Lung (tissue), 12 donors: ENCODE results near the gene COG6. TPM values are rescaled to one million over a fixed set of nuclear protein-coding genes. Genes with fewer than 3 reads are reported as not detected.

Experiments used
- ATAC-seq: fragments of 200-7000 bp; cut with Tn5 transposase; one replicate; pipeline ENCODE4 v1.9.1; 2020; ENCODE audit warnings: moderate number of reproducible peaks; ENCODE audit not compliant: insufficient read depth, low FRiP score
- DNase-seq, 3 donors: peaks; one replicate each; pipeline ENCODE4 v3.0.0-alpha.2; 2013 to 2017
- H3K27ac ChIP-seq, 2 donors: one replicate each; pipeline ENCODE4 v1.5.1; 2013; ENCODE audit warnings: mild to moderate bottlenecking in 2 of 2, moderate library complexity in 2 of 2, control low read depth in 1 of 2, inconsistent platforms in 1 of 2, low read depth in 1 of 2, low read length in 1 of 2
- H3K27me3 ChIP-seq, 3 donors: one replicate each; pipeline ENCODE4 v1.5.1; 2013; ENCODE audit warnings: low read length in 2 of 3; ENCODE audit not compliant: control insufficient read depth in 3 of 3, insufficient read depth in 3 of 3
- H3K36me3 ChIP-seq, 4 donors: one replicate each; pipeline ENCODE4 v1.5.1; 2013; ENCODE audit warnings: low read length in 4 of 4, mild to moderate bottlenecking in 1 of 4, moderate library complexity in 1 of 4; ENCODE audit not compliant: control insufficient read depth in 4 of 4, insufficient read depth in 4 of 4
- H3K4me1 ChIP-seq, 5 donors: one replicate each; pipeline ENCODE4 v1.5.1; 2013; ENCODE audit warnings: low read length in 5 of 5, mild to moderate bottlenecking in 2 of 5, moderate library complexity in 1 of 5; ENCODE audit not compliant: control insufficient read depth in 5 of 5, insufficient read depth in 5 of 5
- H3K4me3 ChIP-seq: one replicate; pipeline ENCODE4 v1.5.1; 2013; ENCODE audit warnings: mild to moderate bottlenecking, control low read depth, moderate library complexity
- H3K9ac ChIP-seq, 2 donors: one replicate each; pipeline ENCODE4 v1.5.1; 2013; ENCODE audit warnings: low read length in 2 of 2, control low read depth in 1 of 2; ENCODE audit not compliant: insufficient read depth in 1 of 2
- H3K9me3 ChIP-seq, 4 donors: one replicate each; pipeline ENCODE4 v1.5.1; 2013; ENCODE audit warnings: low read length in 3 of 4, mild to moderate bottlenecking in 1 of 4, moderate library complexity in 1 of 4; ENCODE audit not compliant: control insufficient read depth in 4 of 4, insufficient read depth in 3 of 4
- WGBS, 2 donors: extraction: QIAGEN DNeasy Blood & Tissue Kit; methylation state at CpG; one replicate each; pipeline ENCODE4 v1.1.7; 2013; 5-methylcytosine and 5-hydroxymethylcytosine counted together
- polyA plus RNA-seq, 2 donors: library from polyadenylated mRNA; stranded (reverse); fragments of 200-250 nt; gene quantifications; one replicate each; pipeline ENCODE4 v1.2.1, GENCODE V29; 2013
- total RNA-seq, 2 donors: library from RNA; depleted of rRNA in 1 of 2; stranded (reverse); fragments of >200 nt in 1 of 2; gene quantifications; one replicate each; pipeline ENCODE4 v1.2.1, GENCODE V29; 2014 to 2021
- TF ChIP-seq, protein P1 (sequence below): IDR thresholded peaks from 2 replicates; pipeline ENCODE4 v1.5.1; 2012; ENCODE audit warnings: mild to moderate bottlenecking; ENCODE audit errors: control extremely low read depth, extremely low read depth
- donor health status: control.
- donor health status: control.
- donor health status: Bipolar disorder and iron deficiency.
- donor health status: healthy.
- donor health status: DM: yes; HTN: yes; CAD: no.

COG6 gene
- total and polyA plus RNA-seq, 4 donors, result 7.0 to 66.1 (median 17.8) TPM

DNA sequence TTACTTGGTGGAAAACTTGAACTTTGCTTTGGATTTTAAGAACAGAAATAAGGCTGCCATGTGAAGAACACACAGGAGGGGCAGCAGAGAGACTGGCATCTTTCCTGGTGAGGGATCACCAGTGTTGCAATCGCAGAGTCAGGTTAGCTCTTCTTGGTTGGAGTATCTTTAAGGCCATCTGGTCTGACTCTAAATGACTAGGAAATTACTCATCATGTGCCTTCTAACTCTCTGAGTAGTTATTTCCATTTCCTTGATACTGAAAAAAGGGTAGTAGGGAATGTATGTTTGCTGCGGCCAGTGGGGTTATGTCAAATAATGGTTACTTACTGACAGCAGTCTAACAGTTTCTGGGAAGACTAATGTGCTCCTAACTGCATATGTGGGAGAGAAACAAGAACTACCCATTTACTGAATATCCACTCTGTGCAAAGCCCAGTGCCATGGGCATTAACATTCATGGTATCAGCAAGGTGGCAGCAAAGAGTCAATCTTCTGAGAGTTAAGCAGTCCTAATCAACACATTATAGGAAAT is 122.1 kb downstream of the COG6 start:
- Histone ChIP-seq H3K4me3 (no peak overlapping the region), H3K4me1 (peaks cover 0 to 8% (median 0%) of the 10 kb centered on the region in 5 donors), H3K9ac (no peak overlapping the region), H3K27me3 (no peaks in the 10 kb centered on the region), H3K27ac (no peak overlapping the region), H3K9me3 (peaks cover 0 to 3% (median 1%) of the 10 kb centered on the region in 4 donors), H3K36me3 (no peaks in the 10 kb centered on the region)
- ATAC-seq, result no peak
- WGBS, 2 donors, result 76 to 82% methylated on average over 2 of the region's 2 CpGs
- peak in 1 of 3 donors; percentile 14 for DNase-seq
- TF ChIP-seq, protein P1, sequence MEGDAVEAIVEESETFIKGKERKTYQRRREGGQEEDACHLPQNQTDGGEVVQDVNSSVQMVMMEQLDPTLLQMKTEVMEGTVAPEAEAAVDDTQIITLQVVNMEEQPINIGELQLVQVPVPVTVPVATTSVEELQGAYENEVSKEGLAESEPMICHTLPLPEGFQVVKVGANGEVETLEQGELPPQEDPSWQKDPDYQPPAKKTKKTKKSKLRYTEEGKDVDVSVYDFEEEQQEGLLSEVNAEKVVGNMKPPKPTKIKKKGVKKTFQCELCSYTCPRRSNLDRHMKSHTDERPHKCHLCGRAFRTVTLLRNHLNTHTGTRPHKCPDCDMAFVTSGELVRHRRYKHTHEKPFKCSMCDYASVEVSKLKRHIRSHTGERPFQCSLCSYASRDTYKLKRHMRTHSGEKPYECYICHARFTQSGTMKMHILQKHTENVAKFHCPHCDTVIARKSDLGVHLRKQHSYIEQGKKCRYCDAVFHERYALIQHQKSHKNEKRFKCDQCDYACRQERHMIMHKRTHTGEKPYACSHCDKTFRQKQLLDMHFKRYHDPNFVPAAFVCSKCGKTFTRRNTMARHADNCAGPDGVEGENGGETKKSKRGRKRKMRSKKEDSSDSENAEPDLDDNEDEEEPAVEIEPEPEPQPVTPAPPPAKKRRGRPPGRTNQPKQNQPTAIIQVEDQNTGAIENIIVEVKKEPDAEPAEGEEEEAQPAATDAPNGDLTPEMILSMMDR, result no peak

- Histone ChIP-seq H3K9me3 (peaks cover 0 to 3% (median 1%) of the 10 kb centered on the region in 4 donors), H3K4me3 (no peak overlapping the region), H3K27me3 (no peaks in the 10 kb centered on the region), H3K9ac (no peak overlapping the region), H3K4me1 (peaks cover 0 to 8% (median 0%) of the 10 kb centered on the region in 5 donors), H3K36me3 (no peaks in the 10 kb centered on the region), H3K27ac (no peak overlapping the region)
- TF ChIP-seq, protein P1, result no peak
- DNase-seq (no peak), ATAC-seq (no peak)
- WGBS, 2 donors, result 69 to 74% methylated on average over 8 of the region's 8 CpGs
Observed at GRCh38 chr13:39779337-39780265, 124.1 kb downstream of the COG6 start.

DNA sequence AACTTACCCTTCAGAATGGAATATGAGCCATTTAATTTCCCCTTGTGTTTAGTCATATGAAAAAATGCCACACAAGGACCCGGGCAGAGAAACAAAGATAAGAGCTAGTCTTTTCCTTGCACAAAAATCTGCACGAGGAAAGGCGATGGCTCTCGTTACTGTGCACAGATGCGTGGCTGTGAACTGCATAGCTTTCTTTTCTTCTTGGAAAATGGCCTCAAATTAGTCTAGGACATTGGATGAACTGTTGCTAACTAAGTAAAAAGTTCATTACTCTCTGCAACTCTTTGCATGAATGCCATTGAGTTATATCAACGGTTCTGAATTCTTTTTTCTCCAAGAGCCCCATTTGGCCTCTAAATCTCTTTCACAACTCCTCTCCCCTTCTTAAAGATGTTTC is 125.2 kb downstream of the COG6 start:
- WGBS, 2 donors, result 72 to 79% methylated on average over 6 of the region's 6 CpGs
- H3K9me3 ChIP-seq, result peaks cover 0 to 3% (median 1%) of the 10 kb centered on the region in 4 donors
- H3K9ac ChIP-seq, result no peak overlapping the region
- ATAC-seq (no peak), DNase-seq (peak; percentile 18 to 60 (median 50))
- H3K4me3 ChIP-seq, result no peak overlapping the region
- no peaks in the 10 kb centered on the region for H3K27me3 ChIP-seq
- H3K36me3 ChIP-seq, result no peaks in the 10 kb centered on the region
- peaks cover 0 to 8% (median 0%) of the 10 kb centered on the region in 5 donors for H3K4me1 ChIP-seq
- H3K27ac ChIP-seq, result no peak overlapping the region
- TF ChIP-seq, protein P1, result no peak
